ENCODE measurements around the gene SERPINB7.

Gene SERPINB7

GRCh38 chr18:63850020-63850419, 74.8 kb downstream of the SERPINB7 start:
- DNase-seq = no peak

GRCh38 chr18:63850636-63851035, 75.4 kb downstream of the SERPINB7 start:
- no peak for DNase-seq

Measured in CD4-positive, alpha-beta T cell treated with Interleukin-17A for 1 hour (primary cell).